GM18520 (cell line): ENCODE measurements around the gene SLC6A6.

ENCODE experiments used
- ATAC-seq: cut with Tn5 transposase; IDR thresholded peaks from one replicate; pipeline ENCODE4 v1.9.1; 2021; ENCODE audit not compliant: unreplicated experiment

Gene SLC6A6

GRCh38 chr3:14451844-14452739, 49.7 kb downstream of the SLC6A6 start:
- ATAC-seq, result no peak

GRCh38 chr3:14452740-14453710, 50.6 kb downstream of the SLC6A6 start:
- ATAC-seq, result no peak

GRCh38 chr3:14453876-14454638, 51.7 kb downstream of the SLC6A6 start:
- ATAC-seq, result no peak

- ATAC-seq, result no peak
Measured at GRCh38 chr3:14454639-14455310, 52.4 kb downstream of the SLC6A6 start.

- ATAC-seq, result no peak
Measured at GRCh38 chr3:14455571-14456317, 53.3 kb downstream of the SLC6A6 start.

GRCh38 chr3:14456794-14457193, 54.4 kb downstream of the SLC6A6 start:
- ATAC-seq, result no peak

GRCh38 chr3:14457481-14457880, 55.1 kb downstream of the SLC6A6 start:
- no peak for ATAC-seq

- ATAC-seq, result no peak
Measured at GRCh38 chr3:14457999-14458398, 55.6 kb downstream of the SLC6A6 start.

GRCh38 chr3:14458434-14459275, 56.2 kb downstream of the SLC6A6 start:
- no peak for ATAC-seq

GRCh38 chr3:14459384-14459783, 57.0 kb downstream of the SLC6A6 start:
- ATAC-seq, result no peak

GRCh38 chr3:14459787-14460186, 57.4 kb downstream of the SLC6A6 start:
- no peak for ATAC-seq

- ATAC-seq, result no peak
Measured at GRCh38 chr3:14460342-14461005, 58.1 kb downstream of the SLC6A6 start.

GRCh38 chr3:14461006-14461747, 58.8 kb downstream of the SLC6A6 start:
- no peak for ATAC-seq

GRCh38 chr3:14461748-14462324, 59.4 kb downstream of the SLC6A6 start:
- no peak for ATAC-seq

GRCh38 chr3:14462738-14463137, 60.3 kb downstream of the SLC6A6 start:
- ATAC-seq, result no peak

GRCh38 chr3:14463330-14464140, 61.1 kb downstream of the SLC6A6 start:
- ATAC-seq, result no peak

- no peak for ATAC-seq
Measured at GRCh38 chr3:14464141-14464465, 61.7 kb downstream of the SLC6A6 start.
